Measurements from ENCODE around the gene ST3GAL4.
"Not testable (repeated sequence)": the region's sequence is repeated elsewhere in the genome, so short reads cannot be mapped to it uniquely, and the experiment has no call there.

Gene ST3GAL4

DNA sequence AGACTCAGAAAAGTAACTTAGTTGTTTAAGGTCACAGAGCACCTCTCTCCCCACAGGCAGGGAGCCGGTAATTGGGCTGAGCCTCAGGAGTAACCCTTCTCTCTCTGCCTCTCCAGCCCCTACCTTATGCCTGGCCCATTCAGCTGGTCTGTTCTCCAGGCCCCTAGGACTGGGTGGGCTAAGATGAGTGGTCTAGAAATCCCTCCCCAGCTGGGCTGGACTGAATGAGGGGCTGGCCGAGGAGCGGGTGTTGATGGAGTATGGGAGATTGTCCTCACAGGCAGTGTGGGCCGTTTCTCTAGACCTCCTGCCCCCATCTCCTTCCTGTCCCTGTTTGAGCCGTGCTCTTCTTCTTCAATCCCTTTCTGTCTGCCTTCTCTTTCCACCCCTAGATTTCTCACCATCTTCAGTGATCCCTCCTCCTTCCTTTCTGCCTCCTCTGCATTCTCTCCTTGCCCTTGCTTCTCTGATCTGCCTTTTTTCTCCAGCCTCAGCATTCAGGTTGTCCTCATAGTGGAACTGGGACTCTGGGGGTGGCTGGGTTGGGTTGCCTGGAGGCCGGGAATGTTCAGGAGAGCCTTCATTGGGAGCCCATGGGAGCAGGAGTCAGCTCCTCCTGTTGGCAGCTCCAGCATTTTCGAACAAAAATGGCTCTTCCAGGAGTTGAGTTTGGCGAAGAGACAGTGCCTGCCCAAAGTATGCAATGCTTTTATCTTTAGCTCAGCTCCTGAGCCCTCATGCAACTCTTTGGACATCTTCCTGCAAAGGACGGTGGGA, 7.6 kb downstream of the ST3GAL4 start:
- Histone ChIP-seq H3K9me3 (ENCODE audit: control insufficient read depth, insufficient read depth, low read depth, low read length) (no peaks in the 10 kb centered on the region), H3K36me3 (ENCODE audit: control insufficient read depth in 2 of 2, insufficient read depth in 1 of 2, low read length in 2 of 2) (no peaks in the 10 kb centered on the region), H3K27ac (ENCODE audit: extremely low read depth, low read depth, low read length) (no peak overlapping the region), H3K4me1 (ENCODE audit: control insufficient read depth, insufficient read depth, low read length) (no peaks in the 10 kb centered on the region), H3K4me3 (ENCODE audit: low read depth, low read length) (no peak overlapping the region)
- CTCF ChIA-PET, result interaction anchor here (0.5 to 0.8 kb wide), 2 partner anchors 53 to 646 kb away, joined by 3 to 4 read pairs; no protein-coding TSS in a partner anchor
- POLR2A ChIA-PET, result interaction anchor here (0.6 kb wide), 1 partner anchor 7 kb away, joined by 3 read pairs; the partner anchor contains the start of gene ST3GAL4
- TF ChIP-seq ZNF184 (tag by site-specific recombination; IDR thresholded peaks at IDR 0.05), result no peak
- no peak for TF ChIP-seq WT1 (tag by site-specific recombination; IDR thresholded peaks at IDR 0.05)
- no peak for TF ChIP-seq ZNF423 (tag by site-specific recombination; IDR thresholded peaks at IDR 0.05)
- no peak for TF ChIP-seq ZNF169 (tag by site-specific recombination; IDR thresholded peaks at IDR 0.05)

DNA sequence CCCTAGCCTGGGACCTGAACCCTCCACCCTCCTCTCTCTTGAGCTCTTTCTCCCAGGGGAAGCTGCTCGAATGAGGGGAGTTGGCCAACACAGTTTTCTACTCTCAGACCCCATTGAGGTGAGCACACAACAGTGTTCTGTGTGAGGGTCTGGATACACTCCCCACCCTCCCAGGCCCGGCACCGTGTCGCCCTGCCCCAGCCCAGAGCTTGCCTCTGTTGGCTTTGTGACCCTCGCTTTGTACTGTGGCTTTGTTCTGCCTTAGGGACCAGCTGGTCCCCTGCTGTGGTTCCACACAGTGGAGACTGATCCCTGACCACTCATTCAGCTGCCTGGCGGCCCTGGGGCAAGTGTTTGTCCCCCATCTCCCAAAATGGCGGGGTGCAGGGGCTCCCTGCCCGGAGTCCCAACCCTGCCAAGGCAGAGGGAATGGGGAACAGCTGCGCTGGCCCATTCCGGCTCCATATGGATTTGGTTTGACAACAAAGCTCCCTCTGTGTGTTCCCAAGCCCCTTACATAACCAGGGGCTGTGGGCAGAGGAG, 8.3 kb downstream of the ST3GAL4 start:
- POLR2A ChIA-PET, result interaction anchor here (0.6 kb wide), 1 partner anchor 8 kb away, joined by 3 read pairs; the partner anchor contains the start of gene ST3GAL4
- CTCF ChIA-PET, result interaction anchor here (0.5 to 0.8 kb wide), 2 partner anchors 53 to 646 kb away, joined by 3 to 4 read pairs; no protein-coding TSS in a partner anchor
- Histone ChIP-seq H3K36me3 (ENCODE audit: control insufficient read depth in 2 of 2, insufficient read depth in 1 of 2, low read length in 2 of 2) (no peaks in the 10 kb centered on the region), H3K27ac (ENCODE audit: extremely low read depth, low read depth, low read length) (no peak overlapping the region), H3K9me3 (ENCODE audit: control insufficient read depth, insufficient read depth, low read depth, low read length) (no peaks in the 10 kb centered on the region), H3K4me3 (ENCODE audit: low read depth, low read length) (no peak overlapping the region), H3K4me1 (ENCODE audit: control insufficient read depth, insufficient read depth, low read length) (no peaks in the 10 kb centered on the region)
- TF ChIP-seq ZNF626 (tag by site-specific recombination; IDR thresholded peaks at IDR 0.05) (no peak), ZEB2 (tag by site-specific recombination; IDR thresholded peaks at IDR 0.05) (no peak), KLF9 (tag by site-specific recombination; IDR thresholded peaks at IDR 0.05; ENCODE audit: low read depth) (no peak), GLI2 (tag by site-specific recombination; IDR thresholded peaks at IDR 0.05; ENCODE audit: borderline replicate concordance, low read depth) (no peak), ZNF274 (IDR thresholded peaks at IDR 0.05; ENCODE audit: low read length) (no peak), ZNF274 (tag by site-specific recombination; IDR thresholded peaks at IDR 0.05; ENCODE audit: borderline replicate concordance) (no peak), TSHZ1 (tag by site-specific recombination; IDR thresholded peaks at IDR 0.05; ENCODE audit: borderline replicate concordance) (no peak), ZNF169 (tag by site-specific recombination; IDR thresholded peaks at IDR 0.05) (no peak), ZIC2 (tag by site-specific recombination; IDR thresholded peaks at IDR 0.05) (no peak), ZBTB7A (tag by site-specific recombination; IDR thresholded peaks at IDR 0.05; ENCODE audit: low read depth) (no peak)
- TF ChIP-seq, protein P1, sequence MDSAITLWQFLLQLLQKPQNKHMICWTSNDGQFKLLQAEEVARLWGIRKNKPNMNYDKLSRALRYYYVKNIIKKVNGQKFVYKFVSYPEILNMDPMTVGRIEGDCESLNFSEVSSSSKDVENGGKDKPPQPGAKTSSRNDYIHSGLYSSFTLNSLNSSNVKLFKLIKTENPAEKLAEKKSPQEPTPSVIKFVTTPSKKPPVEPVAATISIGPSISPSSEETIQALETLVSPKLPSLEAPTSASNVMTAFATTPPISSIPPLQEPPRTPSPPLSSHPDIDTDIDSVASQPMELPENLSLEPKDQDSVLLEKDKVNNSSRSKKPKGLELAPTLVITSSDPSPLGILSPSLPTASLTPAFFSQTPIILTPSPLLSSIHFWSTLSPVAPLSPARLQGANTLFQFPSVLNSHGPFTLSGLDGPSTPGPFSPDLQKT (IDR thresholded peaks at IDR 0.05; ENCODE audit: borderline replicate concordance, low read depth, low read length), result no peak

DNA sequence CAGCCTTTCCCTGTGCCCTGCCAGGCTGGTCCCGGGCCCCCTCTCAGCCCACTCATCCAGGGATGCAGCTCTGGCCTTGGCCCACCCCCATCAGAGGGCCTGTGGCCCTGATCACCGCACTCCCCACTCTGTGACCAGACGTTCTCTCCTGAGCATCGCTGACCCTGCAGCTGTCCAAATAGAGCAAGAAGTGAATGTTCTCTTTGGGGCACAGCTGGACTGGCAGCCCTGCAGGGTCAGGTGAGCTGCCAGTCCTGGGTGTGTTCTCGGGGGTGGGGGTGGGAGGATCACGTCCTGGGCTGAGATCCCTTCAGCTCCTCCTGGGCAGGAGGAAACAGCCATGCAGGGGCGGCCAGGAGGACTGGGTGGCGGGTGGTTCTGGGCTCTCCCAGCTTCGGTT, 9.2 kb downstream of the ST3GAL4 start:
- H3K9me3 ChIP-seq (ENCODE audit: control insufficient read depth, insufficient read depth, low read depth, low read length); H3K4me3 ChIP-seq (ENCODE audit: low read depth, low read length); H3K36me3 ChIP-seq (ENCODE audit: control insufficient read depth in 2 of 2, insufficient read depth in 1 of 2, low read length in 2 of 2); H3K4me1 ChIP-seq (ENCODE audit: control insufficient read depth, insufficient read depth, low read length); CTCF ChIA-PET; H3K27ac ChIP-seq (ENCODE audit: extremely low read depth, low read depth, low read length); POLR2A ChIA-PET: not testable (repeated sequence)

GRCh38 chr11:126365508-126365907, 10.0 kb downstream of the ST3GAL4 start:
- H3K9me3 ChIP-seq (ENCODE audit: control insufficient read depth, insufficient read depth, low read depth, low read length); CTCF ChIA-PET; POLR2A ChIA-PET; H3K27ac ChIP-seq (ENCODE audit: extremely low read depth, low read depth, low read length); H3K4me3 ChIP-seq (ENCODE audit: low read depth, low read length); H3K36me3 ChIP-seq (ENCODE audit: control insufficient read depth in 2 of 2, insufficient read depth in 1 of 2, low read length in 2 of 2); H3K4me1 ChIP-seq (ENCODE audit: control insufficient read depth, insufficient read depth, low read length): not testable (repeated sequence)
